K562 (cell line): ENCODE measurements around the gene ITPR1.

Experiments used
- CTCF ChIP-seq, 3 experiments: IDR thresholded peaks in 2 of 3; conservative IDR thresholded peaks in 1 of 3; 2 replicates each; pipeline ENCODE4 v1.5.1; 2011 to 2012; ENCODE audit warnings: low read length in 3 of 3, mild to moderate bottlenecking in 3 of 3, control low read depth in 2 of 3, improper control_type of control experiment in 1 of 3, inconsistent platforms in 1 of 3, low read depth in 1 of 3, mixed read lengths in 1 of 3, moderate library complexity in 1 of 3; ENCODE audit not compliant: insufficient read depth in 2 of 3
- KLF1 ChIP-seq: fragments of 450-650 bp; IDR thresholded peaks from 2 replicates; pipeline ENCODE4 v1.6.1; 2016; ENCODE audit warnings: missing genetic modification characterization, missing compliant biosample characterization
- MCM2 ChIP-seq: fragments of 450-650 bp; IDR thresholded peaks from 2 replicates; pipeline ENCODE4 v1.6.1; 2017; ENCODE audit warnings: low read depth, mild to moderate bottlenecking
- MXI1 ChIP-seq: IDR thresholded peaks from 2 replicates; pipeline ENCODE4 v1.6.1; 2011; ENCODE audit warnings: low read depth, mild to moderate bottlenecking, improper control_type of control experiment, low read length
- NFIX ChIP-seq: fragments of 250-450 bp; sonication (Bioruptor Pico); IDR thresholded peaks from 2 replicates; pipeline ENCODE4 v1.4.0; 2020; ENCODE audit warnings: low read depth, mild to moderate bottlenecking, moderate library complexity
- NR2C2 ChIP-seq, 2 experiments: fragments of 200-800 bp in 1 of 2; sonication (Bioruptor generic) in 1 of 2; sonication (generic) in 1 of 2; formaldehyde crosslinking in 1 of 2; IDR thresholded peaks; 2 replicates each; pipeline versions ENCODE4 v1.6.1 to v1.8.0; 2016 to 2022; ENCODE audit warnings: mild to moderate bottlenecking in 1 of 2, missing compliant biosample characterization in 1 of 2, missing genetic modification characterization in 1 of 2, missing genetic modification reagents in 1 of 2
- TAF1 ChIP-seq: IDR thresholded peaks from 2 replicates; pipeline ENCODE4 v1.6.1; 2011; ENCODE audit warnings: mild to moderate bottlenecking, low read length, moderate library complexity; ENCODE audit not compliant: insufficient read depth, control insufficient read depth, severe bottlenecking; ENCODE audit errors: extremely low read depth
- TF ChIP-seq, protein P1 (sequence below): fragments of 450-650 bp; IDR thresholded peaks from 2 replicates; pipeline ENCODE4 v1.6.1; 2016

DNA sequence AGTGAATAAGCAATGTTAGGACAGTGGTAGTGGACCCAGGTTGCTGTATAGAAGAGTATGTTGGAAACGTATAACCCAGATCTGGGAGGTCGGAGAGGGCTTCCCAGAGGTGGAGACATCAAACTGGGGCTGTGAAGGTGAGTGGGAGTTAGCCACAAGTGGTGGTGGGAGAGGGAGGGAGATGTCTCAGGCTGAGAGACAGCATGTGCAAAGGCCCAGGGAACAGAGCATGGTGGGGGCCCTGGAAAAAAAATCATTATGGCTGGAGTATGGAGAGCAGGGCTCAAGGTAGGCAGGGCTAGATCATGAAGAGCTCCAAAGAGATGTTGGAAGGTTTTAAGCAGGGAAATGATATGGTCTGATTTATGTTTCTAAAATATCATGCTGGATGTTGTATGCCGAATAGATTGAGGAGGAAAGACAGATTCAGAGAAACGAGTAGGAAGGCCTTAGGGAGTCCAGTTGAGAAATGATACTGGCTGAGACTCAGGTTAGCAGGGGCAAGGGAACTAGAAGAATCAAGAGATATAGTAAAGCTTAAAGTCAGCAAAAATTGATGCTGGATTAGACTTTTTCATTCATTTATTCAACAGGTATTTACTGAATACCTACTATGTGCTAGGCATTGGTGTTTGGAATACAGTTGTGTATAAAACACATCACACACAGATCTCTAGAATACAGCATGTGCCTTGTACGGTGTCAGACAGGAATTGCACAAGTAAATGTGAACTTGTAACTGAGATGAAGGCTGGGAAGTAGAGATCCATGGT lies 17.0 kb downstream of the ITPR1 start:
- no peak for TF ChIP-seq KLF1 (tag)
- TF ChIP-seq NR2C2 (CRISPR knock-in tag; IDR thresholded peaks at IDR 0.05): no peak
- TF ChIP-seq NR2C2 (tag; IDR thresholded peaks at IDR 0.05): no peak
- TF ChIP-seq CTCF (IDR thresholded peaks at IDR 0.05 in 2 of 3, conservative IDR thresholded peaks at IDR 0.05 in 1 of 3; ENCODE audit: insufficient read depth in 2 of 3, low read depth in 1 of 3, low read length in 3 of 3): no peak
- TF ChIP-seq TAF1: no peak
- no peak for TF ChIP-seq MXI1
- TF ChIP-seq NFIX: no peak
- TF ChIP-seq, protein P1, sequence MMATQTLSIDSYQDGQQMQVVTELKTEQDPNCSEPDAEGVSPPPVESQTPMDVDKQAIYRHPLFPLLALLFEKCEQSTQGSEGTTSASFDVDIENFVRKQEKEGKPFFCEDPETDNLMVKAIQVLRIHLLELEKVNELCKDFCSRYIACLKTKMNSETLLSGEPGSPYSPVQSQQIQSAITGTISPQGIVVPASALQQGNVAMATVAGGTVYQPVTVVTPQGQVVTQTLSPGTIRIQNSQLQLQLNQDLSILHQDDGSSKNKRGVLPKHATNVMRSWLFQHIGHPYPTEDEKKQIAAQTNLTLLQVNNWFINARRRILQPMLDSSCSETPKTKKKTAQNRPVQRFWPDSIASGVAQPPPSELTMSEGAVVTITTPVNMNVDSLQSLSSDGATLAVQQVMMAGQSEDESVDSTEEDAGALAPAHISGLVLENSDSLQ: no peak
- no peak for TF ChIP-seq MCM2
